A549 (cell line): Measurements from ENCODE around the gene YKT6. TPM values are rescaled to one million over a fixed set of nuclear protein-coding genes. Genes with fewer than 3 reads are reported as not detected.

Source experiments
- ATAC-seq, 2 experiments: fragments of 200-7000 bp in 1 of 2; fragments of >200 bp in 1 of 2; cut with Nextera tagmentation in 1 of 2; cut with Tn5 transposase in 1 of 2; 3 replicates each; pipeline versions ENCODE4 v1.8.0 to v1.9.1; 2018 to 2020; ENCODE audit warnings: mild to moderate bottlenecking in 1 of 2, moderate library complexity in 1 of 2
- CTCF ChIA-PET: fragments of 300-600 bp; sonication (Branson Sonifier 250); formaldehyde crosslinking; extraction: SDS; loops from one replicate; lab custom pipeline; 2021; ENCODE audit warnings: antibody characterized with exemption, inconsistent platforms; lab: Yijun Ruan, JAX
- POLR2A ChIA-PET: fragments of 350-600 bp; formaldehyde crosslinking; extraction: SDS; loops from one replicate; lab custom pipeline; 2021; ENCODE audit warnings: antibody characterized with exemption, inconsistent platforms; lab: Yijun Ruan, JAX
- DNase-seq, 2 experiments: peaks; one replicate each; pipeline versions ENCODE4 v3.0.0 to v3.0.0-alpha.2; 2011 to 2016; ENCODE audit warnings: low read depth in 1 of 2, low spot score in 1 of 2
- FAIRE-seq: peaks from 2 replicates; lab custom pipeline; 2011; peaks lifted over from hg19 to GRCh38; lab: Jason Lieb, UNC
- H3K27ac ChIP-seq, 2 experiments: fragments of >200 bp; sonication (Bioruptor Twin); formaldehyde crosslinking; 3 replicates each; pipeline ENCODE4 v1.5.1; 2016 to 2017
- H3K4me1 ChIP-seq: fragments of >200 bp; sonication (Bioruptor Twin); formaldehyde crosslinking; 3 replicates; pipeline ENCODE4 v1.6.1; 2016
- H3K4me2 ChIP-seq: fragments of >200 bp; sonication (Bioruptor Twin); formaldehyde crosslinking; 3 replicates; pipeline ENCODE4 v1.6.1; 2016
- H3K4me3 ChIP-seq: fragments of >200 bp; sonication (Bioruptor Twin); formaldehyde crosslinking; 3 replicates; pipeline ENCODE4 v1.5.1; 2016
- H3K9me3 ChIP-seq: fragments of >200 bp; sonication (Bioruptor Twin); formaldehyde crosslinking; 3 replicates; pipeline ENCODE4 v1.6.1; 2016
- BHLHE40 ChIP-seq: IDR thresholded peaks from 2 replicates; pipeline ENCODE4 v1.6.1; 2012; ENCODE audit warnings: low read depth, low read length, inconsistent platforms
- CBX2 ChIP-seq: fragments of 200-600 bp; sonication (generic); IDR thresholded peaks from 2 replicates; pipeline ENCODE4 v1.6.1; 2016; ENCODE audit warnings: low read depth, mild to moderate bottlenecking, borderline replicate concordance
- CEBPB ChIP-seq, 2 experiments: fragments of >200 bp in 1 of 2; sonication (Bioruptor Twin) in 1 of 2; formaldehyde crosslinking in 1 of 2; IDR thresholded peaks; 2 replicates each; pipeline ENCODE4 v1.6.1; 2012 to 2016
- CHD2 ChIP-seq: fragments of 150-350 bp; IDR thresholded peaks from 2 replicates; pipeline ENCODE4 v1.6.1; 2014; ENCODE audit warnings: low read length; ENCODE audit not compliant: partially characterized antibody
- EHMT2 ChIP-seq: fragments of 200-600 bp; sonication (generic); IDR thresholded peaks from 2 replicates; pipeline ENCODE4 v1.6.1; 2016; ENCODE audit warnings: antibody characterized with exemption, low read depth, mild to moderate bottlenecking, moderate library complexity
- FOSB ChIP-seq: fragments of 250-450 bp; sonication (Bioruptor Pico); IDR thresholded peaks from 2 replicates; pipeline ENCODE4 v1.5.0; 2020; ENCODE audit warnings: mild to moderate bottlenecking, moderate library complexity
- FOSL2 ChIP-seq, 2 experiments: fragments of 450-650 bp in 1 of 2; fragments of >200 bp in 1 of 2; sonication (Bioruptor Twin) in 1 of 2; formaldehyde crosslinking; IDR thresholded peaks; 2 replicates each; pipeline versions ENCODE4 v1.5.0 to v1.6.1; 2016 to 2020; ENCODE audit warnings: mild to moderate bottlenecking in 1 of 2, moderate library complexity in 1 of 2
- FOXS1 ChIP-seq: fragments of 250-450 bp; sonication (Bioruptor Pico); IDR thresholded peaks from 2 replicates; pipeline ENCODE4 v1.5.0; 2020; ENCODE audit warnings: mild to moderate bottlenecking, moderate library complexity
- HES2 ChIP-seq: fragments of >200 bp; sonication (Bioruptor Twin); formaldehyde crosslinking; IDR thresholded peaks from 2 replicates; pipeline ENCODE4 v1.6.1; 2016
- HMGXB4 ChIP-seq: fragments of 250-450 bp; sonication (Bioruptor Pico); IDR thresholded peaks from 2 replicates; pipeline ENCODE4 v1.5.0; 2021; ENCODE audit warnings: mild to moderate bottlenecking, moderate library complexity, borderline replicate concordance
- HOXB5 ChIP-seq: fragments of 250-450 bp; sonication (Bioruptor Pico); IDR thresholded peaks from 2 replicates; pipeline ENCODE4 v1.5.0; 2020; ENCODE audit warnings: mild to moderate bottlenecking, moderate library complexity
- JUN ChIP-seq, 2 experiments: fragments of >200 bp; sonication (Bioruptor Twin); formaldehyde crosslinking; IDR thresholded peaks; 2 replicates in 1 of 2; 3 replicates in 1 of 2; pipeline ENCODE4 v1.6.1; 2016 to 2017
- KDM1A ChIP-seq: fragments of 200-600 bp; sonication (generic); IDR thresholded peaks from 2 replicates; pipeline ENCODE4 v1.6.1; 2016; ENCODE audit warnings: low read depth, mild to moderate bottlenecking
- MAFK ChIP-seq: fragments of 450-650 bp; IDR thresholded peaks from 2 replicates; pipeline ENCODE4 v1.6.1; 2014; ENCODE audit not compliant: partially characterized antibody
- NPAS2 ChIP-seq: fragments of 250-450 bp; sonication (Bioruptor Pico); IDR thresholded peaks from 2 replicates; pipeline ENCODE4 v1.8.0; 2022; ENCODE audit warnings: mild to moderate bottlenecking, moderate library complexity, borderline replicate concordance
- NR3C1 ChIP-seq: fragments of >200 bp; sonication (Bioruptor Twin); formaldehyde crosslinking; IDR thresholded peaks from 3 replicates; pipeline ENCODE4 v1.6.1; 2017
- POLR2A ChIP-seq: IDR thresholded peaks from 2 replicates; pipeline ENCODE4 v1.6.1; 2012; ENCODE audit warnings: mild to moderate bottlenecking, low read length
- RARB ChIP-seq: fragments of 250-450 bp; sonication (Bioruptor Pico); IDR thresholded peaks from 2 replicates; pipeline ENCODE4 v1.8.0; 2021; ENCODE audit warnings: mild to moderate bottlenecking, moderate library complexity
- RCOR1 ChIP-seq: fragments of 150-350 bp; IDR thresholded peaks from 2 replicates; pipeline ENCODE4 v1.6.1; 2014; ENCODE audit warnings: antibody characterized with exemption, low read length, low read depth
- REST ChIP-seq: fragments of 200-600 bp; sonication (generic); IDR thresholded peaks from 2 replicates; pipeline ENCODE4 v1.6.1; 2016; ENCODE audit warnings: antibody characterized with exemption, mild to moderate bottlenecking, moderate library complexity
- RFX5 ChIP-seq: fragments of 450-650 bp; IDR thresholded peaks from 2 replicates; pipeline ENCODE4 v1.7.1; 2014; ENCODE audit warnings: antibody characterized with exemption, mild to moderate bottlenecking, moderate library complexity
- RNF2 ChIP-seq: fragments of 200-600 bp; sonication (generic); IDR thresholded peaks from 2 replicates; pipeline ENCODE4 v1.6.1; 2016; ENCODE audit warnings: low read depth, mild to moderate bottlenecking, antibody characterized with exemption, moderate library complexity, borderline replicate concordance
- SMC3 ChIP-seq: fragments of >200 bp; sonication (Bioruptor Twin); formaldehyde crosslinking; IDR thresholded peaks from 3 replicates; pipeline ENCODE4 v1.6.1; 2018; ENCODE audit warnings: inconsistent platforms
- SREBF2 ChIP-seq: fragments of 450-650 bp; IDR thresholded peaks from 2 replicates; pipeline ENCODE4 v1.6.1; 2014; ENCODE audit warnings: mild to moderate bottlenecking, moderate library complexity
- TFCP2L1 ChIP-seq: fragments of 250-450 bp; sonication (Bioruptor Pico); IDR thresholded peaks from 2 replicates; pipeline ENCODE4 v1.5.0; 2021; ENCODE audit warnings: mild to moderate bottlenecking
- TP53 ChIP-seq: fragments of 250-450 bp; sonication (Bioruptor Pico); IDR thresholded peaks from 2 replicates; pipeline ENCODE4 v1.5.0; 2021; ENCODE audit warnings: mild to moderate bottlenecking, moderate library complexity
- WGBS: methylation state at CpG from one replicate; pipeline ENCODE4 v1.1.6; 2017; ENCODE audit errors: missing lambda C conversion rate; 5-methylcytosine and 5-hydroxymethylcytosine counted together
- polyA plus RNA-seq, 4 experiments: library from polyadenylated mRNA; depleted of rRNA in 3 of 4; stranded (reverse); fragments of >200 nt; fragmentation: RNase III in 1 of 4; extraction: RNeasy Plus Mini Kit Qiagen cat#74134 plus additional on column Dnase treatment in 1 of 4; gene quantifications; 2 replicates in 3 of 4; 3 replicates in 1 of 4; pipeline ENCODE4 v1.2.3, GENCODE V29; 2011 to 2017
- TF ChIP-seq, protein P1 (sequence below): IDR thresholded peaks from 2 replicates; pipeline ENCODE4 v1.6.1; 2012

YKT6 gene
- polyA plus RNA-seq, 2 of the 4 experiments (the other 2 are of a cell fraction), result 113 to 130 TPM

- WGBS, result 65% methylated on average over 15 of the region's 15 CpGs
- TF ChIP-seq TFCP2L1 (CRISPR knock-in tag) (no peak), RNF2 (no peak), NR3C1 (no peak), POLR2A (no peak), RFX5 (no peak), FOXS1 (CRISPR knock-in tag) (no peak), SMC3 (no peak), RCOR1 (no peak), JUN (IDR thresholded peaks at IDR 0.05) (no peak), BHLHE40 (no peak), CHD2 (no peak), CBX2 (no peak), SREBF2 (no peak), REST (no peak)
- TF ChIP-seq, protein P1, sequence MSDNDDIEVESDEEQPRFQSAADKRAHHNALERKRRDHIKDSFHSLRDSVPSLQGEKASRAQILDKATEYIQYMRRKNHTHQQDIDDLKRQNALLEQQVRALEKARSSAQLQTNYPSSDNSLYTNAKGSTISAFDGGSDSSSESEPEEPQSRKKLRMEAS, result no peak
- POLR2A ChIA-PET, result no interaction called here
These were observed 49.0 kb downstream of the YKT6 start for GRCh38 chr7:44249639-44250234.

DNA sequence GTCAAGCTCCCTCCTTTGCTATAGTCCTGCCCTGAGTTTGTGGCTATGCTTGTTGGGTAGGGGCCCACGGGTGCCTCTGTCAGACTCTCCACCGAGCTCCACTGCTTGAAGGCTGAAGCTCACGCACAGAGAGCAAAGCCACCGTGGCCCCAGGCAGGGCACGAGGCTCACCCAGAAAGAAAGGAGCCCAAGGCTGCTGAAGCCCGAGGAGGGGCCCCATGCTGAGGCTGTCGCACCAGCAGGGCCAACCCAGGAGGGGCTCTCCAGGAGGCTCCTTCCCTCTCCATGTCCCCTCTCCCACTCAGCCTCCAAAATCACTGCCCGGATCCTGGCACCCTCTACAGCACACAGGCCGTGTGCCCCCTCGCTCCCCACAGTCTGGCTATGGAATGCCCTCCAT, 50.5 kb downstream of the YKT6 start:
- TF ChIP-seq MAFK (no peak), NPAS2 (CRISPR knock-in tag) (no peak), RARB (CRISPR knock-in tag) (no peak), KDM1A (no peak), CEBPB (IDR thresholded peaks at IDR 0.05) (no peak), FOXS1 (CRISPR knock-in tag) (no peak), FOSB (CRISPR knock-in tag) (no peak), HMGXB4 (no peak), HOXB5 (no peak), JUN (IDR thresholded peaks at IDR 0.05) (no peak), EHMT2 (no peak), FOSL2 (IDR thresholded peaks at IDR 0.05) (no peak), FOSL2 (CRISPR knock-in tag; IDR thresholded peaks at IDR 0.05) (no peak), POLR2A (no peak), REST (no peak), TP53 (CRISPR knock-in tag) (no peak), HES2 (no peak), RCOR1 (no peak)

More at GRCh38 chr7:44249639-44250234, 49.0 kb downstream of the YKT6 start:
- CTCF ChIA-PET, result interaction anchor here (1.2 kb wide), 1 partner anchor 9 kb away, joined by 3 read pairs; no protein-coding TSS in a partner anchor
- Histone ChIP-seq H3K4me1 (no peaks in the 10 kb centered on the region), H3K9me3 (no peaks in the 10 kb centered on the region), H3K4me2 (no peak overlapping the region), H3K27ac (no peak overlapping the region), H3K4me3 (no peak overlapping the region)
- DNase-seq, result no peak
- no peak for FAIRE-seq
- ATAC-seq, result peak in 1 of 2 experiments; percentile 14; a peak in 1 of 6 replicates

More for the DNA sequence above, 50.5 kb downstream of the YKT6 start:
- Histone ChIP-seq H3K4me3 (no peak overlapping the region), H3K4me1 (no peaks in the 10 kb centered on the region), H3K4me2 (no peak overlapping the region), H3K9me3 (no peaks in the 10 kb centered on the region), H3K27ac (no peak overlapping the region)
- FAIRE-seq (no peak), DNase-seq (no peak), ATAC-seq (peak in 1 of 2 experiments; percentile 16; a peak in 1 of 6 replicates)
- CTCF ChIA-PET, result interaction anchor here (0.9 to 3.6 kb wide), 4 partner anchors 9 to 314 kb away, joined by 3 to 25 read pairs (median 4); no protein-coding TSS in a partner anchor
- POLR2A ChIA-PET, result no interaction called here
- WGBS, result 46% methylated on average over 5 of the region's 10 CpGs
